ENCODE measurements around the gene ABRACL. TPM values are rescaled to one million over a fixed set of nuclear protein-coding genes. Genes with fewer than 3 reads are reported as not detected.
A peak's percentile ranks its signal among the peaks of the same experiment; 100 is the strongest.

ABRACL gene
- total and polyA plus RNA-seq, 9 of the 15 experiments (the other 6 are each of a cell fraction or from before 2014, with no cell fraction given): 1.1 to 5.2 (median 1.9) TPM

DNA sequence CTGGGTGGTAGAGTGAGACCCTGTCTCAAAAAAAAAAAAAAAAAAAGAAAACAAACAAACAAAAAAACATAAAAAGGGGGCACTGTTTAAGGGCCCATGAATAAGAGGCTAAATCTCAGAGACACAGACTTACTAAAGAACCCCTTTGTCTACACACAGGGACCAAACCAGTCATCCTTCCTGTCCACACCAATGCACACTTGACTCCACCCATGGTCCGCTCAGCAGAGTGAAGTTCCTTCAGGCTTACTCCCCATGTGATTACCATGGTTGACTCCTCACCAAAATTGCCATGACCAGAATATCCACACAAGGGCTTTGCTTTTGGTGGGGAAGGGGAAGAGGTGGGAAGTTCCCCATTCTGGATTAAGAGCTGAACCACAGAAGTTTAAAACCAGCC lies 21.1 kb upstream of the ABRACL start (continued):
- TF ChIP-seq, protein P1, sequence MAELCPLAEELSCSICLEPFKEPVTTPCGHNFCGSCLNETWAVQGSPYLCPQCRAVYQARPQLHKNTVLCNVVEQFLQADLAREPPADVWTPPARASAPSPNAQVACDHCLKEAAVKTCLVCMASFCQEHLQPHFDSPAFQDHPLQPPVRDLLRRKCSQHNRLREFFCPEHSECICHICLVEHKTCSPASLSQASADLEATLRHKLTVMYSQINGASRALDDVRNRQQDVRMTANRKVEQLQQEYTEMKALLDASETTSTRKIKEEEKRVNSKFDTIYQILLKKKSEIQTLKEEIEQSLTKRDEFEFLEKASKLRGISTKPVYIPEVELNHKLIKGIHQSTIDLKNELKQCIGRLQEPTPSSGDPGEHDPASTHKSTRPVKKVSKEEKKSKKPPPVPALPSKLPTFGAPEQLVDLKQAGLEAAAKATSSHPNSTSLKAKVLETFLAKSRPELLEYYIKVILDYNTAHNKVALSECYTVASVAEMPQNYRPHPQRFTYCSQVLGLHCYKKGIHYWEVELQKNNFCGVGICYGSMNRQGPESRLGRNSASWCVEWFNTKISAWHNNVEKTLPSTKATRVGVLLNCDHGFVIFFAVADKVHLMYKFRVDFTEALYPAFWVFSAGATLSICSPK (IDR thresholded peaks at IDR 0.05; ENCODE audit: borderline replicate concordance): no peak
- no peak for TF ChIP-seq DPF2 (IDR thresholded peaks at IDR 0.05)

DNA sequence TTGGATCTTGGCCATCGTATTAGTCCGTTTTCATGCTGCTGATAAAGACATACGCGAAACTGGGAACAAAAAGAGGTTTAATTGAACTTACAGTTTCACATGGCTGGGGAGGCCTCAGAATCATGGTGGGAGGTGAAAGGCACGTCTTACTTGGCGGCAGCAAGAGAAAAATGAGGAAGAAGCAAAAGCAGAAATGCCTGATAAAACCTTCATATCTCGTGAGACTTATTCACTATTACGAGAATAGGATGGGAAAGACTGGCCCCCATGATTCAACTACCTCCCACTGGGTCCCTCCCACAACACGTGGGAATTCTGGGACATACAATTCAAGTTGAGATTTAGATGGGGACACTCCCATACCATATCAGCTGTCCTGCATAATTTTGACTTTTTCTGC lies 20.4 kb upstream of the ABRACL start:
- in situ Hi-C loops (cut with MboI): no loop called here
- Histone ChIP-seq H3K36me3 (ENCODE audit: control insufficient read depth, insufficient read depth, low read length) (no peaks in the 10 kb centered on the region), H3K79me2 (ENCODE audit: control insufficient read depth, insufficient read depth, low read length) (no peaks in the 10 kb centered on the region), H3K27me3 (ENCODE audit: control insufficient read depth in 2 of 2, insufficient read depth in 2 of 2, low read length in 2 of 2) (peaks cover 10 to 11% of the 10 kb centered on the region in 2 experiments), H3K4me3 (no peak overlapping the region), H2AFZ (ENCODE audit: low read depth, low read length) (peak overlapping the region; percentile 8; the same call in 1 of the 2 replicates), H3K4me1 (replicated peaks in 1 of 2; ENCODE audit: control insufficient read depth in 2 of 2, insufficient read depth in 2 of 2, low read length in 2 of 2) (no peaks in the 10 kb centered on the region), H3K9me1 (ENCODE audit: control insufficient read depth, insufficient read depth, low read length) (no peaks in the 10 kb centered on the region), H3K9me3 (replicated peaks; ENCODE audit: control insufficient read depth, insufficient read depth, low read depth, low read length) (no peaks in the 10 kb centered on the region), H3K9ac (ENCODE audit: insufficient read depth in 1 of 2, low read depth in 2 of 2, low read length in 2 of 2) (no peak overlapping the region), H3K4me2 (ENCODE audit: insufficient read depth, low read length) (no peak overlapping the region), H3K27ac (ENCODE audit: extremely low read depth, low read depth, low read length) (no peak overlapping the region), H4K20me1 (replicated peaks; ENCODE audit: control insufficient read depth, insufficient read depth, low read length) (no peaks in the 10 kb centered on the region)
- CTCF ChIA-PET (ENCODE audit: low intra/inter-chr PET ratio): no interaction called here
- DNase-seq (ENCODE audit: extremely low read depth in 1 of 4, low spot score in 3 of 4): no peak
- no TSS peak for BruUV-seq (replicated peaks)
- no peak for FAIRE-seq
- ATAC-seq: no peak
- POLR2A ChIA-PET: no interaction called here
- intact Hi-C loops (cut with micrococcal nuclease): no loop called here
- WGBS (ENCODE audit: insufficient coverage, low coverage, missing lambda C conversion rate): 4% methylated on average over 9 of the region's 9 CpGs
- TF ChIP-seq, protein P2, sequence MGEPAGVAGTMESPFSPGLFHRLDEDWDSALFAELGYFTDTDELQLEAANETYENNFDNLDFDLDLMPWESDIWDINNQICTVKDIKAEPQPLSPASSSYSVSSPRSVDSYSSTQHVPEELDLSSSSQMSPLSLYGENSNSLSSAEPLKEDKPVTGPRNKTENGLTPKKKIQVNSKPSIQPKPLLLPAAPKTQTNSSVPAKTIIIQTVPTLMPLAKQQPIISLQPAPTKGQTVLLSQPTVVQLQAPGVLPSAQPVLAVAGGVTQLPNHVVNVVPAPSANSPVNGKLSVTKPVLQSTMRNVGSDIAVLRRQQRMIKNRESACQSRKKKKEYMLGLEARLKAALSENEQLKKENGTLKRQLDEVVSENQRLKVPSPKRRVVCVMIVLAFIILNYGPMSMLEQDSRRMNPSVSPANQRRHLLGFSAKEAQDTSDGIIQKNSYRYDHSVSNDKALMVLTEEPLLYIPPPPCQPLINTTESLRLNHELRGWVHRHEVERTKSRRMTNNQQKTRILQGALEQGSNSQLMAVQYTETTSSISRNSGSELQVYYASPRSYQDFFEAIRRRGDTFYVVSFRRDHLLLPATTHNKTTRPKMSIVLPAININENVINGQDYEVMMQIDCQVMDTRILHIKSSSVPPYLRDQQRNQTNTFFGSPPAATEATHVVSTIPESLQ (CRISPR knock-in tag; IDR thresholded peaks at IDR 0.05): no peak
- TF ChIP-seq, protein P3, sequence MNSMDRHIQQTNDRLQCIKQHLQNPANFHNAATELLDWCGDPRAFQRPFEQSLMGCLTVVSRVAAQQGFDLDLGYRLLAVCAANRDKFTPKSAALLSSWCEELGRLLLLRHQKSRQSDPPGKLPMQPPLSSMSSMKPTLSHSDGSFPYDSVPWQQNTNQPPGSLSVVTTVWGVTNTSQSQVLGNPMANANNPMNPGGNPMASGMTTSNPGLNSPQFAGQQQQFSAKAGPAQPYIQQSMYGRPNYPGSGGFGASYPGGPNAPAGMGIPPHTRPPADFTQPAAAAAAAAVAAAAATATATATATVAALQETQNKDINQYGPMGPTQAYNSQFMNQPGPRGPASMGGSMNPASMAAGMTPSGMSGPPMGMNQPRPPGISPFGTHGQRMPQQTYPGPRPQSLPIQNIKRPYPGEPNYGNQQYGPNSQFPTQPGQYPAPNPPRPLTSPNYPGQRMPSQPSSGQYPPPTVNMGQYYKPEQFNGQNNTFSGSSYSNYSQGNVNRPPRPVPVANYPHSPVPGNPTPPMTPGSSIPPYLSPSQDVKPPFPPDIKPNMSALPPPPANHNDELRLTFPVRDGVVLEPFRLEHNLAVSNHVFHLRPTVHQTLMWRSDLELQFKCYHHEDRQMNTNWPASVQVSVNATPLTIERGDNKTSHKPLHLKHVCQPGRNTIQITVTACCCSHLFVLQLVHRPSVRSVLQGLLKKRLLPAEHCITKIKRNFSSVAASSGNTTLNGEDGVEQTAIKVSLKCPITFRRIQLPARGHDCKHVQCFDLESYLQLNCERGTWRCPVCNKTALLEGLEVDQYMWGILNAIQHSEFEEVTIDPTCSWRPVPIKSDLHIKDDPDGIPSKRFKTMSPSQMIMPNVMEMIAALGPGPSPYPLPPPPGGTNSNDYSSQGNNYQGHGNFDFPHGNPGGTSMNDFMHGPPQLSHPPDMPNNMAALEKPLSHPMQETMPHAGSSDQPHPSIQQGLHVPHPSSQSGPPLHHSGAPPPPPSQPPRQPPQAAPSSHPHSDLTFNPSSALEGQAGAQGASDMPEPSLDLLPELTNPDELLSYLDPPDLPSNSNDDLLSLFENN (IDR thresholded peaks at IDR 0.05; ENCODE audit: low read depth in 2 of 2, low read length in 2 of 2): no peak
- TF ChIP-seq HNRNPH1 (optimal IDR thresholded peaks at IDR 0.05; ENCODE audit: low read depth, low read length) (no peak), TCF7 (IDR thresholded peaks at IDR 0.05; ENCODE audit: borderline replicate concordance) (no peak), ZNF696 (CRISPR knock-in tag; conservative IDR thresholded peaks at IDR 0.05) (no peak), ILF3 (IDR thresholded peaks at IDR 0.05; ENCODE audit: borderline replicate concordance) (no peak), ZFP36 (IDR thresholded peaks at IDR 0.05; ENCODE audit: low read depth, low read length, partially characterized antibody) (peak; percentile 59), CHD2 (IDR thresholded peaks at IDR 0.05; ENCODE audit: low read depth, low read length) (peak; percentile 70)
- TF ChIP-seq, protein P4, sequence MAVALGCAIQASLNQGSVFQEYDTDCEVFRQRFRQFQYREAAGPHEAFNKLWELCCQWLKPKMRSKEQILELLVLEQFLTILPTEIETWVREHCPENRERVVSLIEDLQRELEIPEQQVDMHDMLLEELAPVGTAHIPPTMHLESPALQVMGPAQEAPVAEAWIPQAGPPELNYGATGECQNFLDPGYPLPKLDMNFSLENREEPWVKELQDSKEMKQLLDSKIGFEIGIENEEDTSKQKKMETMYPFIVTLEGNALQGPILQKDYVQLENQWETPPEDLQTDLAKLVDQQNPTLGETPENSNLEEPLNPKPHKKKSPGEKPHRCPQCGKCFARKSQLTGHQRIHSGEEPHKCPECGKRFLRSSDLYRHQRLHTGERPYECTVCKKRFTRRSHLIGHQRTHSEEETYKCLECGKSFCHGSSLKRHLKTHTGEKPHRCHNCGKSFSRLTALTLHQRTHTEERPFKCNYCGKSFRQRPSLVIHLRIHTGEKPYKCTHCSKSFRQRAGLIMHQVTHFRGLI (CRISPR knock-in tag; IDR thresholded peaks at IDR 0.05): no peak
- TF ChIP-seq, protein P5, sequence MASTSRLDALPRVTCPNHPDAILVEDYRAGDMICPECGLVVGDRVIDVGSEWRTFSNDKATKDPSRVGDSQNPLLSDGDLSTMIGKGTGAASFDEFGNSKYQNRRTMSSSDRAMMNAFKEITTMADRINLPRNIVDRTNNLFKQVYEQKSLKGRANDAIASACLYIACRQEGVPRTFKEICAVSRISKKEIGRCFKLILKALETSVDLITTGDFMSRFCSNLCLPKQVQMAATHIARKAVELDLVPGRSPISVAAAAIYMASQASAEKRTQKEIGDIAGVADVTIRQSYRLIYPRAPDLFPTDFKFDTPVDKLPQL (IDR thresholded peaks at IDR 0.05; ENCODE audit: extremely low read depth, insufficient read length): no peak

Measured in K562 (cell line).